ENCODE measurements around the gene MAPT.

Gene MAPT

DNA sequence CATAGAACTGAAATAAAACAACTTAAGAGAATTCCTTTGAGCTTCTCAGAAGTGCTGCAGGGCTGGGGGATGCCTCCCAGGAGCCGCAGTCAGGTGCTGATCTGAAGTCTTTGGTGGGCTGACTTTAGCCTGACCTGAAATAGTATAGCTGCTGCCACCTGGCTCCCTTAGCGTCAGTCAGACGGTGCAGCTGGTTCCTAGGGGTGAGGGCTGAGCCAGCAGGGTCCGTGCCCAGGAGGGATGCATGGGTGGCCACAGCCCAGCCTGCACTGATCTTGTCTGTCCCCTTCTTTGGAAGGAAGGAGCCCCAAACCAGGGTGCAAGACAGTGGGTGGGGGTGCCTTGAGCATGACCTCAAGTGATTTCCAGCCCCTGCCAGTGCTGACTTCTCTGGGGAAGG, 11.5 kb downstream of the MAPT start:
- no peak overlapping the region for H3K9ac ChIP-seq (ENCODE audit: low read depth, low read length)
- no peak overlapping the region for H3K27ac ChIP-seq (ENCODE audit: low read length)
- no peak for DNase-seq

DNA sequence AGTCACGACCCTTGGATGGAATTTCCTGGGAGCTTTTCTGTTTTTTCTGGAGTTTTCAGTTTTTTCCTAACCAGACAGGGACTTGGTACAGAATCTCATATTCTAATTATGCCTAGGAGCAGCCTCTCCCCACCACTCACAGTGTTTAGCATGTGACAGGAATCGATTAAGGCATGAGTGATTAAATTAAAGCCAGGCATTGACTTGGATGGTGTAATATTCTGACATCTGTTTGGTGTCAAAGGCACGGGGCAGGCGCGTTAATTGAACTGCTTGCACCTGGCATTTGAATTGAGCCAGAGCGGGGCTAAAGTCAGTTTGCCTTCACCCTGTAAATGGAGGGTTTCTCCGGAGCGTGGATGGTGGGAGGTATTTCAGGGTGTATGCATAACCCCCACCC, 11.9 kb downstream of the MAPT start:
- H3K36me3 ChIP-seq (ENCODE audit: insufficient read depth, low read length), result no peaks in the 10 kb centered on the region
- H3K9me3 ChIP-seq (ENCODE audit: insufficient read depth, low read length, severe bottlenecking), result no peaks in the 10 kb centered on the region
- H3K4me3 ChIP-seq (ENCODE audit: low read depth in 1 of 2, low read length in 2 of 2), result no peak overlapping the region
- H3K9ac ChIP-seq (ENCODE audit: low read depth, low read length), result no peak overlapping the region
- H4K20me1 ChIP-seq (ENCODE audit: insufficient read depth, low read length), result no peaks in the 10 kb centered on the region
- no peak overlapping the region for H3K4me2 ChIP-seq (ENCODE audit: insufficient read depth, low read length)
- TF ChIP-seq EZH2 (IDR thresholded peaks at IDR 0.05; ENCODE audit: borderline replicate concordance, low read depth, low read length, severe bottlenecking), result no peak
- TF ChIP-seq, protein P1, sequence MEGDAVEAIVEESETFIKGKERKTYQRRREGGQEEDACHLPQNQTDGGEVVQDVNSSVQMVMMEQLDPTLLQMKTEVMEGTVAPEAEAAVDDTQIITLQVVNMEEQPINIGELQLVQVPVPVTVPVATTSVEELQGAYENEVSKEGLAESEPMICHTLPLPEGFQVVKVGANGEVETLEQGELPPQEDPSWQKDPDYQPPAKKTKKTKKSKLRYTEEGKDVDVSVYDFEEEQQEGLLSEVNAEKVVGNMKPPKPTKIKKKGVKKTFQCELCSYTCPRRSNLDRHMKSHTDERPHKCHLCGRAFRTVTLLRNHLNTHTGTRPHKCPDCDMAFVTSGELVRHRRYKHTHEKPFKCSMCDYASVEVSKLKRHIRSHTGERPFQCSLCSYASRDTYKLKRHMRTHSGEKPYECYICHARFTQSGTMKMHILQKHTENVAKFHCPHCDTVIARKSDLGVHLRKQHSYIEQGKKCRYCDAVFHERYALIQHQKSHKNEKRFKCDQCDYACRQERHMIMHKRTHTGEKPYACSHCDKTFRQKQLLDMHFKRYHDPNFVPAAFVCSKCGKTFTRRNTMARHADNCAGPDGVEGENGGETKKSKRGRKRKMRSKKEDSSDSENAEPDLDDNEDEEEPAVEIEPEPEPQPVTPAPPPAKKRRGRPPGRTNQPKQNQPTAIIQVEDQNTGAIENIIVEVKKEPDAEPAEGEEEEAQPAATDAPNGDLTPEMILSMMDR (IDR thresholded peaks at IDR 0.05; ENCODE audit: borderline replicate concordance, extremely low read depth, low read length, poor library complexity, severe bottlenecking), result no peak
- no peak overlapping the region for H3K27ac ChIP-seq (ENCODE audit: low read length)
- no peak for ATAC-seq (ENCODE audit: insufficient read depth, low read depth)
- no peak for DNase-seq
- peaks cover 16% of the 10 kb centered on the region for H3K27me3 ChIP-seq (ENCODE audit: insufficient read depth, low read length, poor library complexity)
- no peaks in the 10 kb centered on the region for H3K79me2 ChIP-seq (ENCODE audit: insufficient read depth, low read length)
- no peaks in the 10 kb centered on the region for H3K4me1 ChIP-seq (ENCODE audit: insufficient read depth, low read length)
- no peak overlapping the region for H2AFZ ChIP-seq (ENCODE audit: low read depth, low read length)

More for the DNA sequence above, 11.5 kb downstream of the MAPT start:
- H2AFZ ChIP-seq (ENCODE audit: low read depth, low read length), result no peak overlapping the region
- no peaks in the 10 kb centered on the region for H3K4me1 ChIP-seq (ENCODE audit: insufficient read depth, low read length)
- no peak for ATAC-seq (ENCODE audit: insufficient read depth, low read depth)
- H3K27me3 ChIP-seq (ENCODE audit: insufficient read depth, low read length, poor library complexity), result peaks cover 16% of the 10 kb centered on the region
- H4K20me1 ChIP-seq (ENCODE audit: insufficient read depth, low read length), result no peaks in the 10 kb centered on the region
- no peaks in the 10 kb centered on the region for H3K9me3 ChIP-seq (ENCODE audit: insufficient read depth, low read length, severe bottlenecking)
- TF ChIP-seq, protein P1 (IDR thresholded peaks at IDR 0.05; ENCODE audit: borderline replicate concordance, extremely low read depth, low read length, poor library complexity, severe bottlenecking), result no peak
- TF ChIP-seq EZH2 (IDR thresholded peaks at IDR 0.05; ENCODE audit: borderline replicate concordance, low read depth, low read length, severe bottlenecking), result no peak
- no peak overlapping the region for H3K4me3 ChIP-seq (ENCODE audit: low read depth in 1 of 2, low read length in 2 of 2)
- H3K79me2 ChIP-seq (ENCODE audit: insufficient read depth, low read length), result no peaks in the 10 kb centered on the region
- H3K4me2 ChIP-seq (ENCODE audit: insufficient read depth, low read length), result no peak overlapping the region
- H3K36me3 ChIP-seq (ENCODE audit: insufficient read depth, low read length), result no peaks in the 10 kb centered on the region

DNA sequence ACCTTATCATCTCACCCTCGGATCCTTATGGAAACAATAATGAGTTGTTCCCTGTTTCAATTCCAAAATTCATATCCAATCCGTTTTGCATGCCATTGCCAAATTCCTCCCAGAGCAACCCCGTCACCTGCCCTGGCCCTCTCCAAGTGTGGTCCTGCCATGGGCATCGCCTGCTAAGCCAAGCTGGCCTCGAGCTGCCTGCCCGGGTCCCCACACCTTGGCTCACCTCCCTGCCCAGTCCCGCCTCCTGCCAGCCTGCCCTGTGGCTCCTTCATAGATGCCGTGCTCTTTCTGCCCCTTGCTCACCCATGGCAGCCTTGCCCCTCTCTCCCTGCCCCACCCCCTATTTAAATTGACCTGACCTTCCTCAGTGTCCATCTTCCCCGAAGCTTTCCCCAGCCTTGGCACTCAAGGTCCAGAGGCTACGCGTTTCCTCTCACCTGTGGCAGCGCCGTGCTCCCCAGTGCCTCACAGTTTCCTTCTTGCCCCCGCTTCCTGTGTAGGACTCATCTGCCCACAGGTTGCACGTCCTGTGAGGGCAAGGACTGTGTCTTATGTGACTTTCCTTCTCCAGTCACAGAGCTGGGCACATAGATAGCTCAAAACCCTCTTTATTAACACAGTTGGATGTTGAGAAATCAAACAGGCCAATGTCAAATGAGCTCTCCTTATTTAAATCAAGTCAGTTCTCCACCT, 12.7 kb downstream of the MAPT start:
- H3K9ac ChIP-seq (ENCODE audit: low read depth, low read length), result no peak overlapping the region
- no peak overlapping the region for H3K4me3 ChIP-seq (ENCODE audit: low read depth in 1 of 2, low read length in 2 of 2)
- no peak overlapping the region for H2AFZ ChIP-seq (ENCODE audit: low read depth, low read length)
- ATAC-seq (ENCODE audit: insufficient read depth, low read depth) (no peak), DNase-seq (no peak)
- H3K79me2 ChIP-seq (ENCODE audit: insufficient read depth, low read length), result no peaks in the 10 kb centered on the region
- H3K9me3 ChIP-seq (ENCODE audit: insufficient read depth, low read length, severe bottlenecking), result no peaks in the 10 kb centered on the region
- no peaks in the 10 kb centered on the region for H4K20me1 ChIP-seq (ENCODE audit: insufficient read depth, low read length)
- peaks cover 16% of the 10 kb centered on the region for H3K27me3 ChIP-seq (ENCODE audit: insufficient read depth, low read length, poor library complexity)
- no peaks in the 10 kb centered on the region for H3K4me1 ChIP-seq (ENCODE audit: insufficient read depth, low read length)
- TF ChIP-seq, protein P1 (IDR thresholded peaks at IDR 0.05; ENCODE audit: borderline replicate concordance, extremely low read depth, low read length, poor library complexity, severe bottlenecking), result no peak
- TF ChIP-seq EZH2 (IDR thresholded peaks at IDR 0.05; ENCODE audit: borderline replicate concordance, low read depth, low read length, severe bottlenecking), result no peak
- no peaks in the 10 kb centered on the region for H3K36me3 ChIP-seq (ENCODE audit: insufficient read depth, low read length)
- no peak overlapping the region for H3K27ac ChIP-seq (ENCODE audit: low read length)
- H3K4me2 ChIP-seq (ENCODE audit: insufficient read depth, low read length), result no peak overlapping the region
